ENCODE measurements around the gene SKAP1.

DNA sequence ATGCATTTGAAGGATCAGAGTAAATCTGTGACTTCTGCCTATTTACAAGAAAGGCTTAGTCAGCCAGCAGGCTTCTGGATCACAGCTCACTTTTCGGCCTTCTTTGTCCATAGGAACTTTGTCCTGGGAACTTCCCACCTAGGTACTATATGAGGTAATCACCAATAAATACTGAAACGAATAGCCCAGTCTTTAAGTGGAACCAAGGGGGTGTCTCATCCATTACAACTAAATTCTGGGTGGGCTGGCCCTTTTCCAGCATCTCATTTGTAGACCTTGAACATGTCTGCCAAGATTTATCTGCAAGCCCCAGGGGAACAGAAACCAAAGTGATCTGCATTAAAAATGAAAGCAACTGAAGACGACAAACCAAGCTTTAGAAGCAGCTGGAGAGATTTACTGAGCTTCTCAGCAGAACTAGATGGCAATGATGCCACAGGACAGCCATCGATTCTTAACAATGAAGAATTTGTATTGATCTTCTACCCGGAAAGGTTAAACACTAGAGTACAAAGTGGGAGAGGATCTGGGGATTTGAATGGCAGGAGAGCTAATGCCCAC is 267.0 kb downstream of the SKAP1 start:
- TF ChIP-seq, protein P1, sequence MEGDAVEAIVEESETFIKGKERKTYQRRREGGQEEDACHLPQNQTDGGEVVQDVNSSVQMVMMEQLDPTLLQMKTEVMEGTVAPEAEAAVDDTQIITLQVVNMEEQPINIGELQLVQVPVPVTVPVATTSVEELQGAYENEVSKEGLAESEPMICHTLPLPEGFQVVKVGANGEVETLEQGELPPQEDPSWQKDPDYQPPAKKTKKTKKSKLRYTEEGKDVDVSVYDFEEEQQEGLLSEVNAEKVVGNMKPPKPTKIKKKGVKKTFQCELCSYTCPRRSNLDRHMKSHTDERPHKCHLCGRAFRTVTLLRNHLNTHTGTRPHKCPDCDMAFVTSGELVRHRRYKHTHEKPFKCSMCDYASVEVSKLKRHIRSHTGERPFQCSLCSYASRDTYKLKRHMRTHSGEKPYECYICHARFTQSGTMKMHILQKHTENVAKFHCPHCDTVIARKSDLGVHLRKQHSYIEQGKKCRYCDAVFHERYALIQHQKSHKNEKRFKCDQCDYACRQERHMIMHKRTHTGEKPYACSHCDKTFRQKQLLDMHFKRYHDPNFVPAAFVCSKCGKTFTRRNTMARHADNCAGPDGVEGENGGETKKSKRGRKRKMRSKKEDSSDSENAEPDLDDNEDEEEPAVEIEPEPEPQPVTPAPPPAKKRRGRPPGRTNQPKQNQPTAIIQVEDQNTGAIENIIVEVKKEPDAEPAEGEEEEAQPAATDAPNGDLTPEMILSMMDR (conservative IDR thresholded peaks at IDR 0.05), result no peak
- TF ChIP-seq ZFX (IDR thresholded peaks at IDR 0.05), result no peak

All from C4-2B (cell line).